GM11168 (cell line): ENCODE measurements around the gene HDAC4.

Experiments
- in situ Hi-C: fragments of 300-500 bp; cut with MboI; formaldehyde crosslinking; loops from one replicate; pipeline ENCODE4 v1.12.0; 2022; ENCODE audit warnings: low sequenced_read_pairs; ENCODE audit not compliant: unreplicated experiment

The HDAC4 gene

GRCh38 chr2:239371726-239372686 lies 28.8 kb downstream of the HDAC4 start:
- in situ Hi-C loops = no loop called here

GRCh38 chr2:239370876-239371725 lies 29.7 kb downstream of the HDAC4 start:
- in situ Hi-C loops = no loop called here

- in situ Hi-C loops = no loop called here
Measured at GRCh38 chr2:239370403-239370802, 30.4 kb downstream of the HDAC4 start.

- in situ Hi-C loops = no loop called here
Measured at GRCh38 chr2:239369631-239370161, 31.1 kb downstream of the HDAC4 start.

- in situ Hi-C loops = no loop called here
Measured at GRCh38 chr2:239368906-239369552, 31.8 kb downstream of the HDAC4 start.

- in situ Hi-C loops = no loop called here
Measured at GRCh38 chr2:239368321-239368720, 32.5 kb downstream of the HDAC4 start.

GRCh38 chr2:239366740-239367139 lies 34.1 kb downstream of the HDAC4 start:
- in situ Hi-C loops = no loop called here

- in situ Hi-C loops = no loop called here
Measured at GRCh38 chr2:239365782-239366435, 34.9 kb downstream of the HDAC4 start.

- in situ Hi-C loops = no loop called here
Measured at GRCh38 chr2:239365071-239365781, 35.6 kb downstream of the HDAC4 start.

- in situ Hi-C loops = no loop called here
Measured at GRCh38 chr2:239363946-239364637, 36.7 kb downstream of the HDAC4 start.

- in situ Hi-C loops = no loop called here
Measured at GRCh38 chr2:239362507-239362906, 38.3 kb downstream of the HDAC4 start.

GRCh38 chr2:239361311-239361642 lies 39.5 kb downstream of the HDAC4 start:
- in situ Hi-C loops = no loop called here

- in situ Hi-C loops = no loop called here
Measured at GRCh38 chr2:239360421-239361310, 40.2 kb downstream of the HDAC4 start.

GRCh38 chr2:239360008-239360407 lies 40.8 kb downstream of the HDAC4 start:
- in situ Hi-C loops = no loop called here

GRCh38 chr2:239359196-239359912 lies 41.5 kb downstream of the HDAC4 start:
- in situ Hi-C loops = no loop called here

- in situ Hi-C loops = no loop called here
Measured at GRCh38 chr2:239358062-239358754, 42.6 kb downstream of the HDAC4 start.

GRCh38 chr2:239355724-239356123 lies 45.1 kb downstream of the HDAC4 start:
- in situ Hi-C loops = no loop called here
